Colon (tissue), 2 donors: Measurements from ENCODE around the gene CUBN.

ENCODE experiments used
- FAIRE-seq: peaks from 2 replicates; lab custom pipeline; 2012; peaks lifted over from hg19 to GRCh38; lab: Jason Lieb, UNC
- donor health status: control.
- donor health status: control.

The CUBN gene

GRCh38 chr10:16820421-16820820, 309.2 kb downstream of the CUBN start:
- no peak for FAIRE-seq

GRCh38 chr10:16820018-16820417, 309.6 kb downstream of the CUBN start:
- no peak for FAIRE-seq

GRCh38 chr10:16819436-16819835, 310.2 kb downstream of the CUBN start:
- no peak for FAIRE-seq

DNA sequence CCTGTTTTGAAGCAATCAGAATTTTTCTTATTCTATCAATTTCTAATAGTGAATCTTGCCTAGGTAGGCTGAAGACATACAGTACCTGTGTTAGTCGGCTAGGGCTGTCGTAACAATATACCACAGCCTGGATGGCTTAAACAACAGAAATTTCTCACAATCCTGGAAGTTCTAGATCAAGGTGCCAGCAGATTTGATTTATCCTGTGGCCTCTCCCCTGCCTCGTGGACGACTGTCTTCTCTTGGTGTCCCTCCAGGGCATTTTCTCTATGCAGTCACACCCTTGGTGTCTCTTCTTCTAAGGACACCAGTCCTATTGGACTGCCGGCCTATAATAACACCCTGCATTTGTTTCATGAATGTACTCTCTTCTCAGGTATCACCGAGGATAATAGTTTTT, 310.6 kb downstream of the CUBN start:
- no peak for FAIRE-seq

- FAIRE-seq: peak; percentile 92
These were observed 312.2 kb downstream of the CUBN start, which contains the start of gene RSU1 for GRCh38 chr10:16817125-16818019. Gene RSU1, minus strand, starts transcription at chr10:16817424. Its CDS starts 343 bp downstream, at chr10:16817081.

DNA sequence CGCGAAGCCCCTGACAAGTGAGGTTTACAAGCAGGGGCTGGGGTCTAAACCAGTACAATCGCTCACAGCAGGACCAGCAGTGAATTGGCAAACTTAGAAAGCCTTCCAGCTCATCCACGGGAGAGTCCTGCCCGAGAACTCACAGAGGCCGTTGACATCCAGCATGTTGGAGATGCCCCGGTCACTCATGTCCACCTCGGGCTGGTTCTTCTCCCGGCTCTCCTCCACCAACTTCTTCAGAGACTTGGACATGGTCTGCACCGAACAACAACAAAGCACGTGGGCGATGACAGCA, 312.8 kb downstream of the CUBN start:
- no peak for FAIRE-seq

DNA sequence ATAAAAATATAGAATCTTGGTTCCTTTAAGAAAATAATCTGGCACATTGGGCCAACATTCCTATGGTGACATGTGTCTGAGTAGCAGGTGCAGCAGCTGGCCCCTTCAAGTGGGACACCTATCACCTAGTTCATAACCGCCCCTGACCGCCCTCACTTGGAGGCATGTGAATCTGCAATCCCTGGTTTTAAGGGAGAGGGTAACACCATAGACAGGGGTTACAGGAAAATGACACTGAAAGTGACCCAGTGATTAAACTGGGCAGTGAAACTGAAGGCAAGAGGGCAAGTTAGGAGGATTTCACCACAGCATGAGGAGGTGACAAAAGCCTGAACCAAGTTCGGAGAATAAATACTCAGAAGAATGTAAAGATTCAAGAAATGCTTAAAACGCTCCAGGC, 313.4 kb downstream of the CUBN start:
- no peak for FAIRE-seq

DNA sequence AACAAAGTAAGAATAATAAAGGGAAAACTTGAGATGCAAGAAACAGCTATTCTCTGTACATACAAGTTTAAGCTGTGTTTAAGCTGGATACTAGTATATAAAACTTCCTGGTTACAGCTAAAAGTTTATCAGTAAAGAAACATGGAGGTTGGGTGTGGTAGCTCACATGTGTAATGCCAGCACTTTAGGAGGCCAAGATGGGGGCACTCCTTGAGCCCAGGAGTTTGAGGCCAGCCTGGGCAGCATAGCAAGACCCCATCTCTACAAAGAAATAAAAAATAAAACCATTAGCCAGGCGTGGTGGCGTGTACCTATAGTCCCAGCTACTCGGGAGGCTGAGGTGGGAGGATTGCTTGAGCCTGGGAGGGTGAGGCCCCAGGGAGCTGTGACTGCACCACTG, 315.6 kb downstream of the CUBN start:
- no peak for FAIRE-seq

DNA sequence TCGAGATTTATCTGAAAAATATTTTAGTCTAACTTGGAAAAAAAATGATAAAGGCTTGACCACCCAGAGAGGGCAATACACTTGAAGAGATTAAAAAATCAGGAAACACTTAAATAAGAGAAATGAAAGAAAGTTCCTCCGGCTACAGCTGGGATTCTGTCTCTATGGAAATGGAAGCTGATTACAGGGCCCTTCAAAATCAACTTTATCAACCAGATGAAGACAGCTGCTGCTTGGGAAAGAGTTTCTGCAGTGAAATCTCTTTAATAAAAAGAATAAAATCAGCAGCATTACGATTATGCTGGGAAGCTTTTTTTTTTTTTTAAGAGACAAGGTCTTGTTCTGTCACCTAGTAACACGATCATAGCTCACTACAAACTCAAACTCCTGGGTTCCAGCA, 316.9 kb downstream of the CUBN start:
- no peak for FAIRE-seq

- FAIRE-seq: no peak
These were observed 317.8 kb downstream of the CUBN start for GRCh38 chr10:16811765-16812164.

DNA sequence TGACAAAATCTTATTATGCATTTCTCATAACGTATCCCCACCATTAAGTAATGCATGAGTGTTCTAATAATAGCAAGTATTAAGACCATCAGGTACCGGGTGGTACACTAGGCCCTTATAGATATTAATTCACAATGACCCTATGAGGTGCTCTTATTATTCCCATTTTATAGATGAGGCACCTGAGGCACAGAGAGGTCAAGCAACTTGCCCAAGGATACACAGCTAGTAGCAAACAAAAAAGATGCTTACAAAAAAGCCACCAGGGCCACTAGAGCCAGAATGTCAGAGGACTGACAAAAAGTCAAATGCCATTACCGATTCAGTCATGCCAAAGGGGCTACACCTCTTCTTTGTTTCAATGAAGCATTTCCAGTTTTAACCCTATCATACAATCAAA, 318.3 kb downstream of the CUBN start:
- FAIRE-seq: no peak

DNA sequence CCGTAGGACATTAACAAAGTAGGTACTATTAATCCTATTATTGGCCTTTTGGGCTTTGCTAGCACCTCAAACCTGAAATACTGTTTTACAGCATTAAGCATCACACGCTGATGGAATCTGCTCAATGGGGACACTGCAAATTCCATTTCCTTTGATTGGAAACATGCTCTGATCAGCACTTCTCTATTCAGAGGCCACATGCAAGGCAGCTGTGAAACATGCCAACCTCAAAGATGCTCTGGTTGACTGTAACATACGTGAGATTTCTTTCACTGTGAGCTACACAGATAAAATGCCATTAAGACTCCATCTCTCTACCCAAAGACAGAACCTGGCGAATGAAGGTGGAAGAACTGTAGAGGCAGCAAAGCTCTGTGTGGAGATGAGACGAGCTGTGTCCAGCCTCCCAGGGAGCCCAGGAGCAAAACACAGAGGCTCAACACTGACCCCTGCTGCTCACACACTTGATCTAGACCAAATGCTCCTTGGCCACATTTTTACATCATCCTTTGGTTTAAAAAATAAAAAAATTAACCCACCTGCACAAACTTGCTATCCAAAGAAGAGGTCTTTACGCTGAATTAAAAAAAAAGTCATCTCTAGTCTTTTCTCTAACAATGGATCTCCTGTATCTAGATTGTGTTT, 320.4 kb downstream of the CUBN start:
- no peak for FAIRE-seq

DNA sequence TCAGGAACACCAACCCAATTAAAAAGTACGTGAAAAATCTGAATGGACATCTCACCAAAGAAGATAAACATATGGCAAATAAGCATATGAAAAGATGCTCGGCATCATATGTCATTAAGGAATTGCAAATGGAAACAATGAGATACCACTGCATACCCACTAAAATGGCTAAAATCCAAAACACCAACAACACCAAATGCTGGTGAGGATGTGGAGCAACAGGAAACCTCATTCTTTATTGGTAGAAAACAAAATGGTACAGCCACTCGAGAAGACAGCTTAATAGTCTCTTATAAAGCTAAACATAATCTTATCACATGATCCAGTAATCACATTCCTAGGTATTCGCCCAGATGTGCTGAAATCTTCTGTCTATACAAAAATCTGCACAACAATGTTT, 325.5 kb downstream of the CUBN start:
- no peak for FAIRE-seq

DNA sequence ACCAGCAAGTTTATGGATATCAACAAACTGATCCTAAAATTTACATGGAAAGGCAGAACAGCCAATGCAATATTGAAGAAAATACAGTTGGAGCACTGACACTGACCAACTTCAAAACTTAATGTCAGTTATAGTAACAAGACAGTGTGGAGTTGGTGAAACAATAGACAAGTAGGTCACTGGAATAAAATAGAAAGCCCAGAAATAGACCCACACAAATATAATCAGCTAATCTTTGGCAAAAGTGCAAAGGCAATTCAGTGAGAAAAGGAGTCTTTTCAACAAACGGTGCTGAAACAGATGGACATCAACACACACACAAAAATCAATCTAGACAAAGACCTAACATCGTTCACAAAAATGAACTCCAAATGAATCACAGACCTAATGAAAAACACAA, 326.1 kb downstream of the CUBN start:
- FAIRE-seq: no peak

DNA sequence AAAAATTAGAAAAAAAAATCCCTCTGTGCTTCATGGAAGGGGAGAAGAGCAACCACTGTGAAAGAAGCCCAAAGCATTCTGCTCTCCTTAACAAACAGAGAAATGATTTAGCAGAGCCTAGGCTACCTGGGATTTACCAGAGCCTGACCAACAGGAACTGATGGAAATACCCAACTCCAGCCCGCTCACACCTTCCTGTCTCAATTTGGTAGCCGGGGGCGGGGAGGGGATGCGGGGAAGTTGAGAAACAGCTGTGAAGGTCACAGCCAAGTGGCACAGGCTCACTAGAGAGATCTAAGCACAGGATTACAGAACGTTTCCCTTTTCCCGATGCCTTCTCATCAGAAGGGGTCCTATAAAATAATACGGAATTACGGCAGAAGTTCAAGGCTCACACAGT, 330.0 kb downstream of the CUBN start:
- no peak for FAIRE-seq

- FAIRE-seq: no peak
These were observed 331.0 kb downstream of the CUBN start for GRCh38 chr10:16798571-16798970.

- FAIRE-seq: no peak
These were observed 334.1 kb downstream of the CUBN start for GRCh38 chr10:16795410-16796073.

- FAIRE-seq: no peak
These were observed 335.6 kb downstream of the CUBN start for GRCh38 chr10:16794005-16794404.

DNA sequence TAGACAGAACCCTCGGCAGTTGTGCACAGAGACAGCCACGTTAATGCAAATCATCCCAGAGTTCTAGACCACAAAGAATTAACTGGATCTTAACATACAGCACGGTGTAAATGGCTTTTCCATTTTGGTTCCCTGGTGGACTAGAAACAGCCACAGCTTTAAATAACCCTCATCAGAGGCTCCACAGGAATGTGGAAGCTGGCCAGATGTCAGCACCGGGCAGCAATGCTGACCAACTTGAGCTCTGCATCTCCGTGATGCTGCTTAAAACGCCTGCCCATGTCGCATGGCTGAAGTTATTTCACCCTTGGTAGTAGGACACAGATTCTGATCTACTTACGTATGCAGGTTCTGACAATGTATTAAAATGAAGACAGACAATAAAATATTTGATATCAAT, 336.9 kb downstream of the CUBN start:
- no peak for FAIRE-seq

GRCh38 chr10:16789765-16790164, 339.8 kb downstream of the CUBN start:
- FAIRE-seq: no peak

DNA sequence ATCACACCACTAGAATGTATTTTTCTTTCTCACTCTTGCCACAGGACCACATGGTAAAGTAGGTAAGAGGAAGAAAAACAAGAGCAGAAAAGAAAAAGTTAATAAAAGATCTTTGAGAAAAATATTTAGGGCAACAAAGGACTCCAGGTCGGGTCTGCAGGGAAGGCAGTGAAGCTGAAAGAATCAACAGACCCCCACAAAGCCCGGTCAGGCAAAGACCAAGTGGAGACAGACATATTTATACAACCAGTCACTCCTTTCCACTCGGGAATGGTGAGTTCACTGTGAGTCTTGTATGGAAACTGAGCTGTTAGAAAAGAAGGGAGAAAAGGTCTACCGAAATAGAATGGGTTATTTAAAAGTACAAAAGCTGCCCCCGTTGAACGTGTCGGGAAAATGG, 340.4 kb downstream of the CUBN start:
- no peak for FAIRE-seq

GRCh38 chr10:16788778-16789177, 340.8 kb downstream of the CUBN start:
- no peak for FAIRE-seq

DNA sequence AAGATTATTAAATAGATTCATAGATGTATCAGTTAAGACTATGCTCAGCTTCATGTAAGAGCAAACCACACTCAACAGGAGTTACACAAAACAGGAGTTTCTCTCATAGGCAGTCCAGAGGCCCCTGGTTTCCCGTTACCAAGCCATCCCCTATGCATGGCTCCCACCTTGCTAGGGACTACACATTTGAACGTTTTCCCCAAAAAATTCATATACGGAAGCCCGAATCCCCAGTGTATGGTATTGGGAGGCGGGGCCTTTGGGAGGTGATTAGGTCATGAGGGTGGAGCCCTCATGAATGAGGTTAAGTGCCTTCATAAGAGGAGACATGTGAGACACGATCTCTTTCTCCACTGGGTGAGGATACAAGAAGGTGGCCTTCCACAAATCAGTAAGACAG, 341.5 kb downstream of the CUBN start:
- no peak for FAIRE-seq
